HCT116 (cell line): ENCODE results near the gene LSM2. TPM values are rescaled to one million over a fixed set of nuclear protein-coding genes. Genes with fewer than 3 reads are reported as not detected.

Experiments used
- ATAC-seq: fragments of 200-7000 bp; cut with Tn5 transposase; 2 replicates; pipeline ENCODE4 v1.9.1; 2020; ENCODE audit warnings: mild to moderate bottlenecking, moderate library complexity
- BruUV-seq: library from RNA; stranded (reverse); fragments of 400-500 nt; replicated peaks from 2 replicates; lab custom pipeline; 2021; lab: Mats Ljungman, UMichigan
- CTCF ChIA-PET: fragments of 300-600 bp; sonication (Branson Sonifier 250); formaldehyde crosslinking; loops from one replicate; lab custom pipeline; 2021; ENCODE audit warnings: antibody characterized with exemption; lab: Charles Lee
- POLR2A ChIA-PET: fragments of 300-600, 350-600 bp; sonication (Branson Sonifier 250); formaldehyde crosslinking; loops from one replicate; lab custom pipeline; 2021; ENCODE audit warnings: antibody characterized with exemption; lab: Charles Lee
- RAD21 ChIA-PET, 2 experiments: fragments of 300-600 bp; sonication (Branson Sonifier 250); formaldehyde crosslinking; loops; one replicate each; lab custom pipeline; 2023; ENCODE audit warnings: low total read pairs in 2 of 2; ENCODE audit not compliant: uncharacterized antibody in 2 of 2, unreplicated experiment in 2 of 2, low non-redundant PET in 1 of 2; lab: Charles Lee
- DNase-seq: peaks from one replicate; pipeline ENCODE4 v3.0.0-alpha.2; 2010; ENCODE audit warnings: low read depth, low spot score
- H2AFZ ChIP-seq: fragments of 200-600 bp; shearing (Covaris generic), sonication (generic); 2 replicates; pipeline ENCODE4 v1.6.1; 2017; ENCODE audit warnings: low read depth, mixed run types, mixed read lengths, antibody characterized with exemption, low read length; ENCODE audit not compliant: poor library complexity, severe bottlenecking
- H3K27ac ChIP-seq: 2 replicates; pipeline ENCODE4 v1.5.1; 2012; ENCODE audit warnings: low read depth, low read length
- H3K27me3 ChIP-seq: fragments of 200-600 bp; sonication (generic); 2 replicates; pipeline ENCODE4 v1.6.1; 2016; ENCODE audit warnings: mixed run types, low read length, mixed read lengths; ENCODE audit not compliant: insufficient read depth
- H3K36me3 ChIP-seq, 2 experiments: fragments of 200-500 bp in 1 of 2; fragments of 200-600 bp in 1 of 2; sonication (Bioruptor generic) in 1 of 2; sonication (generic) in 1 of 2; 2 replicates each; pipeline versions ENCODE4 v1.5.1 to v1.6.1; 2014 to 2016; ENCODE audit warnings: low read length in 2 of 2, inconsistent platforms in 1 of 2, mixed read lengths in 1 of 2, mixed run types in 1 of 2; ENCODE audit not compliant: insufficient read depth in 2 of 2, control insufficient read depth in 1 of 2
- H3K4me1 ChIP-seq, 2 experiments: fragments of 200-600 bp in 1 of 2; sonication (generic) in 1 of 2; 2 replicates each; pipeline versions ENCODE4 v1.5.1 to v1.6.1; 2012 to 2017; ENCODE audit warnings: low read length in 2 of 2, inconsistent platforms in 1 of 2, mild to moderate bottlenecking in 1 of 2, mixed read lengths in 1 of 2, mixed run types in 1 of 2, moderate library complexity in 1 of 2; ENCODE audit not compliant: insufficient read depth in 2 of 2, control insufficient read depth in 1 of 2
- H3K4me2 ChIP-seq: fragments of 200-600 bp; sonication (generic); 2 replicates; pipeline ENCODE4 v1.6.1; 2017; ENCODE audit warnings: mixed run types, low read length, mixed read lengths
- H3K4me3 ChIP-seq, 2 experiments: fragments of 200-600 bp in 1 of 2; sonication (generic) in 1 of 2; replicated peaks in 1 of 2; 2 replicates each; pipeline ENCODE4 v1.5.1; 2011 to 2016; ENCODE audit warnings: low read length in 2 of 2, control low read depth in 1 of 2, low read depth in 1 of 2, mild to moderate bottlenecking in 1 of 2, mixed read lengths in 1 of 2, mixed run types in 1 of 2
- H3K79me2 ChIP-seq: fragments of 200-600 bp; sonication (generic); 2 replicates; pipeline ENCODE4 v1.6.1; 2017; ENCODE audit warnings: mild to moderate bottlenecking, mixed run types, low read length, moderate library complexity, mixed read lengths; ENCODE audit not compliant: insufficient read depth
- H3K9ac ChIP-seq: fragments of 200-600 bp; sonication (generic); 2 replicates; pipeline ENCODE4 v1.6.1; 2016; ENCODE audit warnings: low read length, mixed read lengths
- H3K9me2 ChIP-seq: fragments of 200-600 bp; sonication (generic), shearing (Covaris generic); 2 replicates; pipeline ENCODE4 v1.6.1; 2017; ENCODE audit warnings: mixed run types, mild to moderate bottlenecking, moderate library complexity; ENCODE audit not compliant: insufficient read depth
- H3K9me3 ChIP-seq, 2 experiments: fragments of 200-500 bp in 1 of 2; fragments of 200-600 bp in 1 of 2; sonication (Bioruptor generic) in 1 of 2; sonication (generic) in 1 of 2; 2 replicates each; pipeline ENCODE4 v1.6.1; 2014 to 2017; ENCODE audit warnings: low read length in 2 of 2, mixed read lengths in 2 of 2, inconsistent platforms in 1 of 2, low read depth in 1 of 2, mild to moderate bottlenecking in 1 of 2, mixed run types in 1 of 2, moderate library complexity in 1 of 2; ENCODE audit not compliant: control insufficient read depth in 1 of 2, insufficient read depth in 1 of 2
- H4K20me1 ChIP-seq: fragments of 200-600 bp; sonication (generic), shearing (Covaris generic); 2 replicates; pipeline ENCODE4 v1.6.1; 2017; ENCODE audit warnings: mixed run types, mild to moderate bottlenecking, moderate library complexity; ENCODE audit not compliant: insufficient read depth
- ATF3 ChIP-seq: IDR thresholded peaks from 2 replicates; pipeline ENCODE4 v1.6.1; 2012
- CBX3 ChIP-seq: IDR thresholded peaks from 2 replicates; pipeline ENCODE4 v1.6.1; 2012; ENCODE audit warnings: low read depth
- CEBPB ChIP-seq: IDR thresholded peaks from 2 replicates; pipeline ENCODE4 v1.6.1; 2012; ENCODE audit warnings: low read depth
- EGR1 ChIP-seq: IDR thresholded peaks from 2 replicates; pipeline ENCODE4 v1.6.1; 2012; ENCODE audit warnings: low read depth
- ELF1 ChIP-seq: IDR thresholded peaks from 2 replicates; pipeline ENCODE4 v1.6.1; 2012; ENCODE audit warnings: low read depth, borderline replicate concordance
- EZH2phosphoT487 ChIP-seq: fragments of 200-600 bp; IDR thresholded peaks from 2 replicates; pipeline ENCODE4 v1.6.1; 2018; ENCODE audit warnings: antibody characterized with exemption, borderline replicate concordance
- POLR2A ChIP-seq: IDR thresholded peaks from 2 replicates; pipeline ENCODE4 v1.7.0; 2011; ENCODE audit warnings: borderline replicate concordance; ENCODE audit not compliant: insufficient read depth, insufficient read length; ENCODE audit errors: extremely low read depth
- POLR2AphosphoS5 ChIP-seq: IDR thresholded peaks from 2 replicates; pipeline ENCODE4 v1.6.1; 2011; ENCODE audit warnings: mild to moderate bottlenecking, low read depth, low read length, moderate library complexity
- RAD21 ChIP-seq: IDR thresholded peaks from 2 replicates; pipeline ENCODE4 v1.6.1; 2012; ENCODE audit warnings: low read depth, mild to moderate bottlenecking
- REST ChIP-seq: IDR thresholded peaks from 2 replicates; pipeline ENCODE4 v1.6.1; 2012; ENCODE audit warnings: low read depth
- YY1 ChIP-seq: IDR thresholded peaks from 2 replicates; pipeline ENCODE4 v1.6.1; 2011; ENCODE audit warnings: low read length, low read depth, moderate library complexity, mild to moderate bottlenecking; ENCODE audit not compliant: insufficient replicate concordance; ENCODE audit errors: extremely low read depth
- ZBTB33 ChIP-seq: IDR thresholded peaks from 2 replicates; pipeline ENCODE4 v1.6.1; 2011; ENCODE audit warnings: mild to moderate bottlenecking, low read length, moderate library complexity; ENCODE audit not compliant: insufficient replicate concordance; ENCODE audit errors: extremely low read depth
- ZFX ChIP-seq: fragments of 450-650 bp; IDR thresholded peaks from 2 replicates; pipeline ENCODE4 v1.6.1; 2017
- ZNF274 ChIP-seq: fragments of 200-500 bp; sonication (Bioruptor generic); IDR thresholded peaks from 2 replicates; pipeline ENCODE4 v1.6.1; 2014; ENCODE audit warnings: mild to moderate bottlenecking, low read depth, low read length, inconsistent platforms
- intact Hi-C: fragments of 100-400 bp; cut with micrococcal nuclease; formaldehyde crosslinking; loops from 2 replicates; pipeline ENCODE4 v1.10.0; 2022
- total RNA-seq: library from RNA; stranded (reverse); gene quantifications from one replicate; pipeline ENCODE4 v1.2.1, GENCODE V29; 2021; ENCODE audit not compliant: unreplicated experiment
- TF ChIP-seq, protein P1 (sequence below), 3 experiments: fragments of 200-600 bp in 1 of 3; sonication (generic) in 1 of 3; IDR thresholded peaks in 2 of 3; conservative IDR thresholded peaks in 1 of 3; 2 replicates each; pipeline ENCODE4 v1.5.1; 2012 to 2017; ENCODE audit warnings: low read depth in 2 of 3, low read length in 2 of 3, antibody characterized with exemption in 1 of 3, borderline replicate concordance in 1 of 3, control low read depth in 1 of 3, mild to moderate bottlenecking in 1 of 3, mixed read lengths in 1 of 3, mixed run types in 1 of 3, moderate library complexity in 1 of 3; ENCODE audit not compliant: insufficient read depth in 1 of 3

Gene LSM2
- total RNA-seq, 1 experiment from 2014 or later, result 89.7 TPM

GRCh38 chr6:31762878-31763618 lies 43.7 kb downstream of the LSM2 start:
- BruUV-seq, result no TSS peak
- Histone ChIP-seq H3K4me1 (peaks cover 7 to 18% of the 10 kb centered on the region in 2 experiments; a peak in 3 of 4 replicates), H3K36me3 (peaks cover 3 to 31% of the 10 kb centered on the region in 2 experiments; a peak in 2 of 4 replicates), H3K27ac (peak overlapping the region; percentile 1; the same call in 1 of the 2 replicates), H3K27me3 (no peaks in the 10 kb centered on the region)
- RAD21 ChIA-PET, result no interaction called here
- POLR2A ChIA-PET, result no interaction called here
- TF ChIP-seq YY1 (no peak), ELF1 (no peak), CBX3 (no peak), EGR1 (no peak), ZNF274 (no peak), ZBTB33 (no peak), POLR2AphosphoS5 (no peak; the same call in 1 of the 2 replicates), REST (no peak), POLR2A (no peak), EZH2phosphoT487 (no peak), ATF3 (no peak), RAD21 (no peak), ZFX (no peak), CEBPB (no peak)
- TF ChIP-seq, protein P1, sequence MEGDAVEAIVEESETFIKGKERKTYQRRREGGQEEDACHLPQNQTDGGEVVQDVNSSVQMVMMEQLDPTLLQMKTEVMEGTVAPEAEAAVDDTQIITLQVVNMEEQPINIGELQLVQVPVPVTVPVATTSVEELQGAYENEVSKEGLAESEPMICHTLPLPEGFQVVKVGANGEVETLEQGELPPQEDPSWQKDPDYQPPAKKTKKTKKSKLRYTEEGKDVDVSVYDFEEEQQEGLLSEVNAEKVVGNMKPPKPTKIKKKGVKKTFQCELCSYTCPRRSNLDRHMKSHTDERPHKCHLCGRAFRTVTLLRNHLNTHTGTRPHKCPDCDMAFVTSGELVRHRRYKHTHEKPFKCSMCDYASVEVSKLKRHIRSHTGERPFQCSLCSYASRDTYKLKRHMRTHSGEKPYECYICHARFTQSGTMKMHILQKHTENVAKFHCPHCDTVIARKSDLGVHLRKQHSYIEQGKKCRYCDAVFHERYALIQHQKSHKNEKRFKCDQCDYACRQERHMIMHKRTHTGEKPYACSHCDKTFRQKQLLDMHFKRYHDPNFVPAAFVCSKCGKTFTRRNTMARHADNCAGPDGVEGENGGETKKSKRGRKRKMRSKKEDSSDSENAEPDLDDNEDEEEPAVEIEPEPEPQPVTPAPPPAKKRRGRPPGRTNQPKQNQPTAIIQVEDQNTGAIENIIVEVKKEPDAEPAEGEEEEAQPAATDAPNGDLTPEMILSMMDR (IDR thresholded peaks at IDR 0.05 in 2 of 3, conservative IDR thresholded peaks at IDR 0.05 in 1 of 3; ENCODE audit: borderline replicate concordance in 1 of 3, insufficient read depth in 1 of 3, low read depth in 2 of 3, low read length in 2 of 3), result no peak
- TF ChIP-seq, all 23 proteins: peak for 0
- CTCF ChIA-PET, result no interaction called here
- H3K4me2 ChIP-seq, result peak overlapping the region; percentile 39
- no peak for DNase-seq
- H3K9ac ChIP-seq, result no peak overlapping the region
- H4K20me1 ChIP-seq, result no peaks in the 10 kb centered on the region
- no peaks in the 10 kb centered on the region for H3K9me3 ChIP-seq
- H2AFZ ChIP-seq, result no peak overlapping the region
- no peak overlapping the region for H3K4me3 ChIP-seq
- H3K9me2 ChIP-seq, result no peaks in the 10 kb centered on the region
- intact Hi-C loops, result no loop called here
- no peaks in the 10 kb centered on the region for H3K79me2 ChIP-seq
- ATAC-seq, result peak; percentile 24
